Right atrium auricular region (tissue), 2 donors: Measurements from ENCODE around the gene PNPLA7. TPM values are rescaled to one million over a fixed set of nuclear protein-coding genes. Genes with fewer than 3 reads are reported as not detected.

Experiments
- DNase-seq: peaks from one replicate; pipeline ENCODE4 v3.0.0-alpha.2; 2019; ENCODE audit warnings: low spot score
- H3K27ac ChIP-seq, 2 donors: fragments of 200-600 bp; sonication (generic); 1 replicate in 1 of 2; 2 replicates in 1 of 2; pipeline ENCODE4 v1.5.1; 2016 to 2019
- H3K27me3 ChIP-seq, 2 donors: fragments of 200-600 bp; sonication (generic); one replicate each; pipeline versions ENCODE4 v1.5.1 to v1.6.0; 2017 to 2019
- H3K36me3 ChIP-seq: fragments of 200-600 bp; sonication (generic); one replicate; pipeline ENCODE4 v1.5.1; 2016
- H3K4me1 ChIP-seq, 2 donors: fragments of 200-600 bp; sonication (generic); one replicate each; pipeline versions ENCODE4 v1.5.1 to v1.6.0; 2017 to 2019
- H3K4me3 ChIP-seq, 2 donors: fragments of 200-600 bp; sonication (generic); 1 replicate in 1 of 2; 2 replicates in 1 of 2; pipeline ENCODE4 v1.5.1; 2017 to 2019; ENCODE audit warnings: mild to moderate bottlenecking in 1 of 2, moderate library complexity in 1 of 2
- H3K9me3 ChIP-seq, 2 donors: fragments of 200-600 bp; sonication (generic); one replicate each; pipeline ENCODE4 v1.5.1; 2019
- total RNA-seq, 2 donors: library from RNA; depleted of rRNA; stranded (reverse); fragments of >200 nt; gene quantifications; one replicate each; pipeline ENCODE4 v1.1.0, GENCODE V29; 2016
- TF ChIP-seq, protein P1 (sequence below), 2 donors: fragments of 200-600 bp; sonication (generic); IDR thresholded peaks; one replicate each; pipeline ENCODE4 v1.5.1; 2019; ENCODE audit warnings: antibody characterized with exemption in 2 of 2

The PNPLA7 gene
- total RNA-seq, 2 donors from 2014 or later, result 4.4 to 4.6 TPM

DNA sequence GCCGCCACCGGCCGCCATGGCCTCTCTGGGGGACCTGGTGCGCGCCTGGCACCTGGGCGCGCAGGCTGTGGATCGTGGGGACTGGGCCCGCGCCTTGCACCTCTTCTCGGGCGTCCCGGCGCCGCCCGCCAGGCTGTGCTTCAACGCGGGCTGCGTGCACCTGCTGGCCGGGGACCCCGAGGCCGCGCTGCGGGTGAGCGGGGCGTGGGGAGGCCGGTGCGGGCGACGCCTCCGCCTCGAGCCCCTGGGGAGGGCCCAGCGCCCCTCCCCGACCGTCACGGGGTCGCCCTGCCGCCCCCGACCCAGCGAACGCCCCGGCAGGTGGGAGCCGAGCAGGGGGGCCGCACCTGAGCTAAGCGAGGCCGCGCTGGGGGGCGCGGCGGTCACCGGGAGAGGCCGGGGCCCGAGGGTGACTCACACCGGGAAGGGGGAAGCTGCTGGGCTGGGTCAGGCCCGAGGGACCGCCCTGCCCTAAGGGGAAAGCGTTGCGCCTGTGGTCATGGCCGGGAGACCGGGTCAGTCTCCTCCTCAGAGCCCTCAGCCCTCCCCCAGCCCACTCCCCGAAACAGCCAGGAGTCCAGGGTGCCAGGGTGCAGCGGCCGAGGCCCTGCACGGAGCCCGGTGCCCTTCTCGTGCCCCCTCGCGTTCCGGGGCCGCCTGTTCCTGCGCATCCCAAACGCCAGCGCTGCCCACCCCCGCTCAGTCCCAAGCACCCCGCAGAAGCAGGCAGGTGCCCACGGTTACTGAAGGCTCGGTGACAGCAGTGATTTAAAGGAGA, 126.5 kb downstream of the PNPLA7 start:
- Histone ChIP-seq H3K4me3 (peak overlapping the region; percentile 79 to 92), H3K4me1 (peaks cover 0 to 24% of the 10 kb centered on the region in 2 donors), H3K36me3 (no peaks in the 10 kb centered on the region), H3K27me3 (no peaks in the 10 kb centered on the region), H3K9me3 (no peaks in the 10 kb centered on the region), H3K27ac (peak overlapping the region; percentile 74 to 82)
- DNase-seq, result no peak
- TF ChIP-seq, protein P1, sequence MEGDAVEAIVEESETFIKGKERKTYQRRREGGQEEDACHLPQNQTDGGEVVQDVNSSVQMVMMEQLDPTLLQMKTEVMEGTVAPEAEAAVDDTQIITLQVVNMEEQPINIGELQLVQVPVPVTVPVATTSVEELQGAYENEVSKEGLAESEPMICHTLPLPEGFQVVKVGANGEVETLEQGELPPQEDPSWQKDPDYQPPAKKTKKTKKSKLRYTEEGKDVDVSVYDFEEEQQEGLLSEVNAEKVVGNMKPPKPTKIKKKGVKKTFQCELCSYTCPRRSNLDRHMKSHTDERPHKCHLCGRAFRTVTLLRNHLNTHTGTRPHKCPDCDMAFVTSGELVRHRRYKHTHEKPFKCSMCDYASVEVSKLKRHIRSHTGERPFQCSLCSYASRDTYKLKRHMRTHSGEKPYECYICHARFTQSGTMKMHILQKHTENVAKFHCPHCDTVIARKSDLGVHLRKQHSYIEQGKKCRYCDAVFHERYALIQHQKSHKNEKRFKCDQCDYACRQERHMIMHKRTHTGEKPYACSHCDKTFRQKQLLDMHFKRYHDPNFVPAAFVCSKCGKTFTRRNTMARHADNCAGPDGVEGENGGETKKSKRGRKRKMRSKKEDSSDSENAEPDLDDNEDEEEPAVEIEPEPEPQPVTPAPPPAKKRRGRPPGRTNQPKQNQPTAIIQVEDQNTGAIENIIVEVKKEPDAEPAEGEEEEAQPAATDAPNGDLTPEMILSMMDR (IDR thresholded peaks at IDR 0.05), result peak in 1 of 2 donors; percentile 33

DNA sequence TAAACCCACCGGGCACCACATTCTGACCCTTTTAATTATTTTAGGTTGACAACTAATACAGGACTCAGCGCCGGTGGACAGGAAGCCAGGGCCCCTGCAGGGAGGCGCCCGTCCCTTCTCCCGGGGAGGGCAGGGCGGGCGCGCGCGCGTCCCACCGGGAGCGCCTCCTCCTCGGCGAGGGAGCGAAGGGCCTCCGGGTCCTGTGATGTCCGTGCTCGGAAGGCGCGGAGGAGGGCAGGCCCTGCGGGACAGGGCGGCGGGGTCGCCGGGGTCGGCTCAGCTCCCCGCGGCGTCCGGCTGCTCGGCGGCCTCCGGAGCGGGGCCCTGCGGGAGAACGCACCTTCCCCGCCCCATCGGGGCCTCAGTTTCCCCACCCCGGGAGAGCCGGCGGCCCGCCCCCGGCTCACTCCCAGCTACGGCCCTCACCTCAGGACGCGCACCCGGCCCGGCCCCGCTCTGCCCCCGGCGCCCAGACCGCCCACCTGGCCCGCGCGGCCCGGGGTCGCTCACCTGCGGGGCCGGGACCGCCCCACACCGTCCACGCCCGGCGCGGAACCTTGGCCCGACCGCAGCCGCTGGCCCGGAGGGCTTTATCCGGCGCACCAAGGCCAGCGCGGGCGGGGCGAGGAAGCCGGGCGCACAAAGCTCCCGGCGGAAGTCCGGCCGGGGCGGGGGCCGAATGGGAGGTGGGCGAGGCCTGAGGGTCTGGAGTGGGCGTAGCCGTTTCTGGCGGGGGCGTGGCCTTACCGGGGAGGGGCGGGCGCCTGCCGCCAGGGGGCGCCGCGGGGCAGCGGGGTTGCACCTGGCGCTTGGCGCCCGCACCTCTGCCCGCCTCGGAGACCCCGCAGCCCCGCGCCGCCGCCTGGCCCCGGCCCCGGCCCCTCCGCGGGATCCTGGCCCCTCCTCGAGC, 127.3 kb downstream of the PNPLA7 start, which contains the start of the genes EXD3 and NOXA1:
Gene EXD3, minus strand, starts transcription at position 559 of the 910 bp plus-strand sequence. CDS start 27,805 bp downstream, outside the sequence.
Gene NOXA1, plus strand, starts transcription at position 790 of the 910 bp plus-strand sequence. CDS start 137 bp downstream, outside the sequence.
- H3K27me3 ChIP-seq, result no peaks in the 10 kb centered on the region
- H3K4me3 ChIP-seq, result peak within 1 kb of the TSS; percentile 79 to 92
- H3K4me1 ChIP-seq, result peaks cover 0 to 27% of the 10 kb centered on the region in 2 donors
- H3K27ac ChIP-seq, result peak within 1 kb of the TSS; percentile 78 to 82
- peak; percentile 88 for DNase-seq
- no peaks in the 10 kb centered on the region for H3K36me3 ChIP-seq
- TF ChIP-seq, protein P1 (IDR thresholded peaks at IDR 0.05), result peak; percentile 77 to 95
- no peaks in the 10 kb centered on the region for H3K9me3 ChIP-seq

DNA sequence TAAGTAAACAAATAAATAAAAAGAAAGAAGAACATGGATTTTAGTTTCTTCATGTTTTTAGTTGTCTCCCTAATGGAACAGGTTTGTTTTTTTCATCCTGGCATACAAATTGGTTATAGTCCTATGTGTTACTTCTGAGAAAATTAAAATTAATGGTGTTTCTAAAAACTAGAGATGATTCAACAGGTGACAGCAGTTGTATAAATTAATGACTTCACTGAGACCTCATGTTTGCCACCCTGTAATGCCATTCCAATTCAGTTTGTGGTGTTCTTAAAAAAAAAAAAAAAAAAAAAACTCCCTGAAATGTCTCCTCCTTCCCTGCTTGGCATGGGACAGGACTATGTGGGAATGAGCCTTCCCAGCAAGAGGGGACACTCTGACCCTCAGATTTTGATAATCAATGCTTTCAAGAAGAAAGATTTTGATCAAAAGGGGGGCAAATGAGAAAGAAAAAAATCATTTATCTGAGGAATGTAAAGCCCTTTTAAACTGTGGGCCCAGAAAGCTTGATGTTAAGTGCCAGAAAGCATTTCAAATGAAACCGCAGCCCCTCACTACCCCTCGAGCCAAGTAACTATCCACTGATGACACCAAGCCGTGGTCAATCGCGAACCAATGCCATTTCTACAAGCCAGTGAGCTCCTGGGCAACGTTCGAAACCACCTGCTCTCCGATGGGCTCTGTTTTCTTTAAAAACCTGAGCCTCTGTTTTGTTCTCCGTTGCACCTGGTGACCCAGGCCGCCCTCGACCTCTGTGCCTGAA, 128.2 kb downstream of the PNPLA7 start:
- Histone ChIP-seq H3K4me3 (peak overlapping the region; percentile 79 to 92), H3K36me3 (no peaks in the 10 kb centered on the region), H3K4me1 (peaks cover 0 to 33% of the 10 kb centered on the region in 2 donors), H3K27ac (peak overlapping the region; percentile 71 to 78), H3K27me3 (no peaks in the 10 kb centered on the region), H3K9me3 (no peaks in the 10 kb centered on the region)
- no peak for DNase-seq
- TF ChIP-seq, protein P1 (IDR thresholded peaks at IDR 0.05), result no peak

DNA sequence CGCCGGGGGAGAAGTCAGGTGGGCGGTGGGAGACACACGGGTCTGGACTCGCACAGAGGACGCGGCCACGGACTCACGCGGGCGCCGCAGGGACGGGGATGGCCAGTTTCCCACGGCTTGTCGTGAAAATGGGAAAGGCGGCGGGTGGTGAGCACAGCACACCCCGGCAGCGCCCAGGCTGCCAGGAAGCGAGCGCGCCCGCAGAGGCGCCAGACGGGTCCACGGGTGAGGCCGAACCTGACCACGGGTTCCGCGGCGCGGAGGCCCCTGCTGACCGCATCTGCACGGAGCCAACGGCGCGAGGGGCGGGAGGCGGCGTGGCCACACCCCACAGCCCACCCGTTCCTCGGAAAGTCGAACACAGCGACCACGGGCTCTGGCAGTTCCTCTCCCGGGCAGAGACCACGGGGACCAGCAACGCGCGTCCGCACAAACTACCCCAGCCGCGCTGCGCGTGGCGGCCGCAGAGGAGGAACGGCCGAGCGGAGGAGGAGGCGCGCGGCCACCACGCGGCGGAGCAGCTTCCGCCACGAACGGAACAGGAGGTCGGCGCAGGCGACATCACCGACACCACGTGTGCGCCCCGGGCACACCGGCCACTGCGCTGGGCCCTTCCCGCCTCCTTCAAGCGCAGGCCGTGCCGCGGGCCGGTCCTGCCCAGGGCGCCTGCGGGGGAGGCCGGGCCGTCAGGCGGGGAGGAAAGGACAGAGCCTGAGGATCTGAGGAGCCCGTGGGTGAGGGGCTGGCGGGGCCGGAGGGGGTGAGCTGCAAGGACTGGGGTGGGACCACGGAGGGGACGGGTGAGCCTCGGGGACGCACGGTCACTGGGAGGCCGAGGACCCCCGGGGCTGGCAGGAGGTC, 132.8 kb downstream of the PNPLA7 start:
- peak overlapping the region in 1 of 2 donors; percentile 49 for H3K4me3 ChIP-seq
- peaks cover 0 to 32% of the 10 kb centered on the region in 2 donors for H3K4me1 ChIP-seq
- H3K9me3 ChIP-seq, result no peaks in the 10 kb centered on the region
- TF ChIP-seq, protein P1 (IDR thresholded peaks at IDR 0.05), result no peak
- no peaks in the 10 kb centered on the region for H3K27me3 ChIP-seq
- DNase-seq, result no peak
- no peaks in the 10 kb centered on the region for H3K36me3 ChIP-seq
- peak overlapping the region in 1 of 2 donors; percentile 57 for H3K27ac ChIP-seq
